Liver (tissue), 9 donors: ENCODE measurements around the gene OSBPL5. TPM values are rescaled to one million over a fixed set of nuclear protein-coding genes. Genes with fewer than 3 reads are reported as not detected.

Experiments
- DNase-seq: peaks from one replicate; pipeline ENCODE4 v3.0.0-alpha.2; 2017; ENCODE audit warnings: low spot score
- H3K27ac ChIP-seq, 2 donors: one replicate each; pipeline ENCODE4 v1.7.0; 2013; ENCODE audit warnings: inconsistent platforms in 2 of 2, low read length in 2 of 2, control low read depth in 1 of 2, low read depth in 1 of 2, mild to moderate bottlenecking in 1 of 2
- H3K27me3 ChIP-seq, 4 donors: one replicate each; pipeline versions ENCODE4 v1.6.1 to v1.7.0; 2013; ENCODE audit warnings: low read length in 3 of 4, inconsistent platforms in 1 of 4, mild to moderate bottlenecking in 1 of 4, moderate library complexity in 1 of 4; ENCODE audit not compliant: control insufficient read depth in 4 of 4, insufficient read depth in 4 of 4
- H3K36me3 ChIP-seq, 4 donors: one replicate each; pipeline versions ENCODE4 v1.6.1 to v1.7.0; 2013; ENCODE audit warnings: low read length in 3 of 4, mild to moderate bottlenecking in 3 of 4, low read depth in 1 of 4, moderate library complexity in 1 of 4; ENCODE audit not compliant: control insufficient read depth in 4 of 4, insufficient read depth in 3 of 4
- H3K4me1 ChIP-seq, 4 donors: one replicate each; pipeline versions ENCODE4 v1.6.1 to v1.7.0; 2013; ENCODE audit warnings: low read length in 3 of 4, mild to moderate bottlenecking in 3 of 4, moderate library complexity in 1 of 4; ENCODE audit not compliant: control insufficient read depth in 4 of 4, insufficient read depth in 4 of 4
- H3K4me3 ChIP-seq, 3 donors: one replicate each; pipeline versions ENCODE4 v1.6.1 to v1.7.0; 2013; ENCODE audit warnings: low read length in 3 of 3, control low read depth in 1 of 3, low read depth in 1 of 3, mild to moderate bottlenecking in 1 of 3
- H3K9ac ChIP-seq, 2 donors: one replicate each; pipeline ENCODE4 v1.7.0; 2013; ENCODE audit warnings: low read length in 2 of 2, mild to moderate bottlenecking in 2 of 2, moderate library complexity in 2 of 2, control low read depth in 1 of 2, low read depth in 1 of 2
- H3K9me3 ChIP-seq, 4 donors: one replicate each; pipeline versions ENCODE4 v1.6.1 to v1.7.0; 2013; ENCODE audit warnings: low read length in 3 of 4; ENCODE audit not compliant: control insufficient read depth in 4 of 4
- ATF3 ChIP-seq: IDR thresholded peaks from 2 replicates; pipeline ENCODE4 v1.6.1; 2016; ENCODE audit warnings: antibody characterized with exemption
- CTCF ChIP-seq: fragments of 150-350 bp; IDR thresholded peaks from 2 replicates; pipeline ENCODE4 v1.5.1; 2017; ENCODE audit warnings: improper control_type of control experiment, low read depth, low read length; ENCODE audit not compliant: missing input control
- FOXA2 ChIP-seq: IDR thresholded peaks from 2 replicates; pipeline ENCODE4 v1.6.1; 2016; ENCODE audit warnings: antibody characterized with exemption
- HNF4A ChIP-seq, 2 donors: conservative IDR thresholded peaks; 2 replicates each; pipeline ENCODE4 v1.6.1; 2016; ENCODE audit warnings: antibody characterized with exemption in 2 of 2, mild to moderate bottlenecking in 2 of 2
- JUND ChIP-seq, 2 donors: IDR thresholded peaks; 2 replicates each; pipeline ENCODE4 v1.6.1; 2016; ENCODE audit warnings: antibody characterized with exemption in 2 of 2
- MAX ChIP-seq: IDR thresholded peaks from 2 replicates; pipeline ENCODE4 v1.6.1; 2016; ENCODE audit warnings: antibody characterized with exemption
- RXRA ChIP-seq, 2 donors: IDR thresholded peaks; 2 replicates each; pipeline ENCODE4 v1.6.1; 2017 to 2018; ENCODE audit warnings: antibody characterized with exemption in 2 of 2, mild to moderate bottlenecking in 1 of 2
- SP1 ChIP-seq: IDR thresholded peaks from 2 replicates; pipeline ENCODE4 v1.6.1; 2018; ENCODE audit warnings: antibody characterized with exemption, mild to moderate bottlenecking
- YY1 ChIP-seq: IDR thresholded peaks from 2 replicates; pipeline ENCODE4 v1.6.1; 2016; ENCODE audit warnings: antibody characterized with exemption, mild to moderate bottlenecking
- WGBS: extraction: QIAGEN DNeasy Blood & Tissue Kit; methylation state at CpG from one replicate; pipeline ENCODE4 v1.1.7; 2013; 5-methylcytosine and 5-hydroxymethylcytosine counted together
- polyA plus RNA-seq, 2 donors: library from polyadenylated mRNA; stranded (reverse) in 1 of 2; unstranded in 1 of 2; fragments of 200-250 nt in 1 of 2; fragments of >200 nt in 1 of 2; fragmentation: Nextera tagmentation in 1 of 2; extraction: Ambion mirVana in 1 of 2; gene quantifications; one replicate each; pipeline versions ENCODE4 v1.2.1 to v1.2.3, GENCODE V29; 2013 to 2015
- total RNA-seq, 2 donors: library from RNA; depleted of rRNA; stranded (reverse); fragments of >200 nt; gene quantifications; one replicate each; pipeline ENCODE4 v1.2.3, GENCODE V29; 2014
- donor health status: healthy.
- donor health status: healthy.
- donor health status: healthy.
- donor health status: healthy.
- donor health status: healthy.

OSBPL5 gene
- total and polyA plus RNA-seq, 4 donors = 0.74 to 6.2 (median 3.9) TPM

GRCh38 chr11:3201677-3202181 is 36.6 kb upstream of the OSBPL5 start:
- no peak for DNase-seq
- TF ChIP-seq ATF3 (no peak), SP1 (no peak), FOXA2 (no peak), HNF4A (conservative IDR thresholded peaks at IDR 0.05) (no peak), YY1 (no peak), JUND (IDR thresholded peaks at IDR 0.05) (no peak), MAX (no peak)
- no peak overlapping the region for H3K9ac ChIP-seq
- no peak overlapping the region for H3K4me3 ChIP-seq
- no peaks in the 10 kb centered on the region for H3K9me3 ChIP-seq
- H3K36me3 ChIP-seq = no peaks in the 10 kb centered on the region
- WGBS = 63% methylated on average over 17 of the region's 17 CpGs
- H3K4me1 ChIP-seq = peaks cover 0 to 5% (median 2%) of the 10 kb centered on the region in 4 donors
- H3K27me3 ChIP-seq = peaks cover 0 to 14% (median 1%) of the 10 kb centered on the region in 4 donors
- no peak overlapping the region for H3K27ac ChIP-seq

GRCh38 chr11:3201112-3201581 is 36.0 kb upstream of the OSBPL5 start:
- no peak overlapping the region for H3K4me3 ChIP-seq
- no peak for DNase-seq

GRCh38 chr11:3200388-3201111 is 35.4 kb upstream of the OSBPL5 start:
- H3K9me3 ChIP-seq = no peaks in the 10 kb centered on the region
- H3K36me3 ChIP-seq = no peaks in the 10 kb centered on the region
- peaks cover 0 to 5% (median 2%) of the 10 kb centered on the region in 4 donors for H3K4me1 ChIP-seq
- peaks cover 0 to 14% (median 1%) of the 10 kb centered on the region in 4 donors for H3K27me3 ChIP-seq
- H3K9ac ChIP-seq = no peak overlapping the region
- TF ChIP-seq CTCF = no peak
- no peak for DNase-seq
- H3K4me3 ChIP-seq = no peak overlapping the region
- H3K27ac ChIP-seq = no peak overlapping the region
- 68% methylated on average over 12 of the region's 12 CpGs for WGBS

More at GRCh38 chr11:3201112-3201581, 36.0 kb upstream of the OSBPL5 start:
- Histone ChIP-seq H3K36me3 (no peaks in the 10 kb centered on the region), H3K4me1 (peaks cover 0 to 5% (median 2%) of the 10 kb centered on the region in 4 donors), H3K9ac (no peak overlapping the region), H3K27ac (no peak overlapping the region), H3K9me3 (no peaks in the 10 kb centered on the region), H3K27me3 (peaks cover 0 to 14% (median 1%) of the 10 kb centered on the region in 4 donors)
- 75% methylated on average over 15 of the region's 15 CpGs for WGBS
- TF ChIP-seq RXRA (IDR thresholded peaks at IDR 0.05) = no peak
